ENCODE data around the gene KIAA0040.
A peak's percentile ranks its signal among the peaks of the same experiment; 100 is the strongest.

The KIAA0040 gene

DNA sequence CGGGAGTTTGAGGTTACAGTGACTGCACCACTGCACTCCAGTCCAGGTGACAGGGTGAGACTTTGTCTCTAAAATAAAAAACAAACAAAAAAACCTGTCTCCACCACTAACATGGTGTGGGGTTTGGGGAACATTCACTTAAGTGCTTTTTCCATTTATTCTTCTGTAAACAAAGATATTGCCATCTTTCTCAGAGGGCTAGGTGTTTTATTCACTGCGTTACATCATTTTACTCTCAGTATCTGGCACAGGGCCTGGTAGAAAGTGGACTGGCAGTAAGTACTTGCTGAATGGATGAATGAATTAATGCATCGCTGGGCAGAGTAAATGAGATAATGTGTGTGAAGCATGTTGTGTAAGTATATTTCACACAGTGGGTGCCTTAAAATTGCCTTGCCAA is 20.1 kb downstream of the KIAA0040 start:
- ChIA-PET CTCF (interaction anchor here (1.2 kb wide), 1 partner anchor 20 kb away, joined by 3 read pairs; no protein-coding TSS in a partner anchor), POLR2A (no interaction called here)
- Histone ChIP-seq H3K27ac (ENCODE audit: extremely low read depth, low read depth, low read length) (no peak overlapping the region), H3K4me3 (ENCODE audit: low read depth, low read length) (no peak overlapping the region), H3K36me3 (ENCODE audit: control insufficient read depth in 2 of 2, insufficient read depth in 1 of 2, low read length in 2 of 2) (no peaks in the 10 kb centered on the region), H3K4me1 (ENCODE audit: control insufficient read depth, insufficient read depth, low read length) (peaks cover 5% of the 10 kb centered on the region; the same call in 1 of the 2 replicates), H3K9me3 (ENCODE audit: control insufficient read depth, insufficient read depth, low read depth, low read length) (no peaks in the 10 kb centered on the region)
- TF ChIP-seq HOXA7 (CRISPR knock-in tag; IDR thresholded peaks at IDR 0.05; ENCODE audit: borderline replicate concordance) (no peak), ZNF121 (tag by site-specific recombination; IDR thresholded peaks at IDR 0.05) (no peak), ZNF621 (tag by site-specific recombination; IDR thresholded peaks at IDR 0.05) (no peak), ZNF555 (tag by site-specific recombination; conservative IDR thresholded peaks at IDR 0.05) (no peak), PRDM10 (tag by site-specific recombination; IDR thresholded peaks at IDR 0.05) (0 out of 2 replicates have a peak, but pooled peaks have one; percentile 9), ZNF24 (tag by site-specific recombination; IDR thresholded peaks at IDR 0.05) (peak; percentile 68; the same call in 1 of the 2 replicates), ZBTB44 (tag by site-specific recombination; IDR thresholded peaks at IDR 0.05) (peak; percentile 42; the same call in 1 of the 2 replicates), ZNF37A (tag by site-specific recombination; IDR thresholded peaks at IDR 0.05) (no peak), MZF1 (tag by site-specific recombination; IDR thresholded peaks at IDR 0.05; ENCODE audit: borderline replicate concordance) (peak; percentile 41; the same call in 1 of the 2 replicates), ZNF629 (tag by site-specific recombination; IDR thresholded peaks at IDR 0.05) (0 out of 2 replicates have a peak, but pooled peaks have one; percentile 16), PRDM6 (tag by site-specific recombination; IDR thresholded peaks at IDR 0.05) (peak; percentile 77), ZIC2 (tag by site-specific recombination; IDR thresholded peaks at IDR 0.05) (no peak), GLI4 (tag by site-specific recombination; IDR thresholded peaks at IDR 0.05) (no peak)

- peaks cover 5% of the 10 kb centered on the region; the same call in 1 of the 2 replicates for H3K4me1 ChIP-seq (ENCODE audit: control insufficient read depth, insufficient read depth, low read length)
- no peak overlapping the region for H3K4me3 ChIP-seq (ENCODE audit: low read depth, low read length)
- H3K9me3 ChIP-seq (ENCODE audit: control insufficient read depth, insufficient read depth, low read depth, low read length) = no peaks in the 10 kb centered on the region
- H3K36me3 ChIP-seq (ENCODE audit: control insufficient read depth in 2 of 2, insufficient read depth in 1 of 2, low read length in 2 of 2) = no peaks in the 10 kb centered on the region
- H3K27ac ChIP-seq (ENCODE audit: extremely low read depth, low read depth, low read length) = no peak overlapping the region
- ChIA-PET CTCF (interaction anchor here (0.7 to 1.6 kb wide), 4 partner anchors 20 to 132 kb away, joined by 3 to 6 read pairs (median 4); no protein-coding TSS in a partner anchor), POLR2A (no interaction called here)
- TF ChIP-seq ZNF426 (tag by site-specific recombination; IDR thresholded peaks at IDR 0.05) = no peak
- TF ChIP-seq FEZF1 (tag by site-specific recombination; IDR thresholded peaks at IDR 0.05) = no peak
- TF ChIP-seq, protein P1, sequence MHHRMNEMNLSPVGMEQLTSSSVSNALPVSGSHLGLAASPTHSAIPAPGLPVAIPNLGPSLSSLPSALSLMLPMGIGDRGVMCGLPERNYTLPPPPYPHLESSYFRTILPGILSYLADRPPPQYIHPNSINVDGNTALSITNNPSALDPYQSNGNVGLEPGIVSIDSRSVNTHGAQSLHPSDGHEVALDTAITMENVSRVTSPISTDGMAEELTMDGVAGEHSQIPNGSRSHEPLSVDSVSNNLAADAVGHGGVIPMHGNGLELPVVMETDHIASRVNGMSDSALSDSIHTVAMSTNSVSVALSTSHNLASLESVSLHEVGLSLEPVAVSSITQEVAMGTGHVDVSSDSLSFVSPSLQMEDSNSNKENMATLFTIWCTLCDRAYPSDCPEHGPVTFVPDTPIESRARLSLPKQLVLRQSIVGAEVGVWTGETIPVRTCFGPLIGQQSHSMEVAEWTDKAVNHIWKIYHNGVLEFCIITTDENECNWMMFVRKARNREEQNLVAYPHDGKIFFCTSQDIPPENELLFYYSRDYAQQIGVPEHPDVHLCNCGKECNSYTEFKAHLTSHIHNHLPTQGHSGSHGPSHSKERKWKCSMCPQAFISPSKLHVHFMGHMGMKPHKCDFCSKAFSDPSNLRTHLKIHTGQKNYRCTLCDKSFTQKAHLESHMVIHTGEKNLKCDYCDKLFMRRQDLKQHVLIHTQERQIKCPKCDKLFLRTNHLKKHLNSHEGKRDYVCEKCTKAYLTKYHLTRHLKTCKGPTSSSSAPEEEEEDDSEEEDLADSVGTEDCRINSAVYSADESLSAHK (tag by site-specific recombination; IDR thresholded peaks at IDR 0.05) = no peak
- no peak for TF ChIP-seq EGR2 (tag by site-specific recombination; IDR thresholded peaks at IDR 0.05; ENCODE audit: low read depth)
- no peak for TF ChIP-seq ZNF664 (tag by site-specific recombination; IDR thresholded peaks at IDR 0.05)
- no peak for TF ChIP-seq ZNF654 (tag by site-specific recombination; IDR thresholded peaks at IDR 0.05; ENCODE audit: low read depth)
- no peak for TF ChIP-seq ZNF501 (tag by site-specific recombination; IDR thresholded peaks at IDR 0.05)
- no peak for TF ChIP-seq ZNF561 (tag by site-specific recombination; IDR thresholded peaks at IDR 0.05; ENCODE audit: borderline replicate concordance)
- no peak for TF ChIP-seq ZNF146 (tag by site-specific recombination; IDR thresholded peaks at IDR 0.05)
- TF ChIP-seq ZNF214 (tag by site-specific recombination; IDR thresholded peaks at IDR 0.05; ENCODE audit: borderline replicate concordance) = no peak
Observed at GRCh38 chr1:175171036-175171913, 21.3 kb downstream of the KIAA0040 start.
